HCT116 (cell line): ENCODE measurements around the gene SPATC1L. TPM values are rescaled to one million over a fixed set of nuclear protein-coding genes. Genes with fewer than 3 reads are reported as not detected.
"Not testable (repeated sequence)": the region's sequence is repeated elsewhere in the genome, so short reads cannot be mapped to it uniquely, and the experiment has no call there.

Experiments used
- ATAC-seq: fragments of 200-7000 bp; cut with Tn5 transposase; 2 replicates; pipeline ENCODE4 v1.9.1; 2020; ENCODE audit warnings: mild to moderate bottlenecking, moderate library complexity
- BruUV-seq: library from RNA; stranded (reverse); fragments of 400-500 nt; replicated peaks from 2 replicates; lab custom pipeline; 2021; lab: Mats Ljungman, UMichigan
- CTCF ChIA-PET: fragments of 300-600 bp; sonication (Branson Sonifier 250); formaldehyde crosslinking; loops from one replicate; lab custom pipeline; 2021; ENCODE audit warnings: antibody characterized with exemption; lab: Charles Lee
- POLR2A ChIA-PET: fragments of 300-600, 350-600 bp; sonication (Branson Sonifier 250); formaldehyde crosslinking; loops from one replicate; lab custom pipeline; 2021; ENCODE audit warnings: antibody characterized with exemption; lab: Charles Lee
- RAD21 ChIA-PET, 2 experiments: fragments of 300-600 bp; sonication (Branson Sonifier 250); formaldehyde crosslinking; loops; one replicate each; lab custom pipeline; 2023; ENCODE audit warnings: low total read pairs in 2 of 2; ENCODE audit not compliant: uncharacterized antibody in 2 of 2, unreplicated experiment in 2 of 2, low non-redundant PET in 1 of 2; lab: Charles Lee
- DNase-seq: peaks from one replicate; pipeline ENCODE4 v3.0.0-alpha.2; 2010; ENCODE audit warnings: low read depth, low spot score
- H2AFZ ChIP-seq: fragments of 200-600 bp; shearing (Covaris generic), sonication (generic); 2 replicates; pipeline ENCODE4 v1.6.1; 2017; ENCODE audit warnings: low read depth, mixed run types, mixed read lengths, antibody characterized with exemption, low read length; ENCODE audit not compliant: poor library complexity, severe bottlenecking
- H3K27ac ChIP-seq: 2 replicates; pipeline ENCODE4 v1.5.1; 2012; ENCODE audit warnings: low read depth, low read length
- H3K27me3 ChIP-seq: fragments of 200-600 bp; sonication (generic); 2 replicates; pipeline ENCODE4 v1.6.1; 2016; ENCODE audit warnings: mixed run types, low read length, mixed read lengths; ENCODE audit not compliant: insufficient read depth
- H3K36me3 ChIP-seq, 2 experiments: fragments of 200-500 bp in 1 of 2; fragments of 200-600 bp in 1 of 2; sonication (Bioruptor generic) in 1 of 2; sonication (generic) in 1 of 2; 2 replicates each; pipeline versions ENCODE4 v1.5.1 to v1.6.1; 2014 to 2016; ENCODE audit warnings: low read length in 2 of 2, inconsistent platforms in 1 of 2, mixed read lengths in 1 of 2, mixed run types in 1 of 2; ENCODE audit not compliant: insufficient read depth in 2 of 2, control insufficient read depth in 1 of 2
- H3K4me1 ChIP-seq, 2 experiments: fragments of 200-600 bp in 1 of 2; sonication (generic) in 1 of 2; 2 replicates each; pipeline versions ENCODE4 v1.5.1 to v1.6.1; 2012 to 2017; ENCODE audit warnings: low read length in 2 of 2, inconsistent platforms in 1 of 2, mild to moderate bottlenecking in 1 of 2, mixed read lengths in 1 of 2, mixed run types in 1 of 2, moderate library complexity in 1 of 2; ENCODE audit not compliant: insufficient read depth in 2 of 2, control insufficient read depth in 1 of 2
- H3K4me2 ChIP-seq: fragments of 200-600 bp; sonication (generic); 2 replicates; pipeline ENCODE4 v1.6.1; 2017; ENCODE audit warnings: mixed run types, low read length, mixed read lengths
- H3K4me3 ChIP-seq, 2 experiments: fragments of 200-600 bp in 1 of 2; sonication (generic) in 1 of 2; replicated peaks in 1 of 2; 2 replicates each; pipeline ENCODE4 v1.5.1; 2011 to 2016; ENCODE audit warnings: low read length in 2 of 2, control low read depth in 1 of 2, low read depth in 1 of 2, mild to moderate bottlenecking in 1 of 2, mixed read lengths in 1 of 2, mixed run types in 1 of 2
- H3K79me2 ChIP-seq: fragments of 200-600 bp; sonication (generic); 2 replicates; pipeline ENCODE4 v1.6.1; 2017; ENCODE audit warnings: mild to moderate bottlenecking, mixed run types, low read length, moderate library complexity, mixed read lengths; ENCODE audit not compliant: insufficient read depth
- H3K9ac ChIP-seq: fragments of 200-600 bp; sonication (generic); 2 replicates; pipeline ENCODE4 v1.6.1; 2016; ENCODE audit warnings: low read length, mixed read lengths
- H3K9me2 ChIP-seq: fragments of 200-600 bp; sonication (generic), shearing (Covaris generic); 2 replicates; pipeline ENCODE4 v1.6.1; 2017; ENCODE audit warnings: mixed run types, mild to moderate bottlenecking, moderate library complexity; ENCODE audit not compliant: insufficient read depth
- H3K9me3 ChIP-seq, 2 experiments: fragments of 200-500 bp in 1 of 2; fragments of 200-600 bp in 1 of 2; sonication (Bioruptor generic) in 1 of 2; sonication (generic) in 1 of 2; 2 replicates each; pipeline ENCODE4 v1.6.1; 2014 to 2017; ENCODE audit warnings: low read length in 2 of 2, mixed read lengths in 2 of 2, inconsistent platforms in 1 of 2, low read depth in 1 of 2, mild to moderate bottlenecking in 1 of 2, mixed run types in 1 of 2, moderate library complexity in 1 of 2; ENCODE audit not compliant: control insufficient read depth in 1 of 2, insufficient read depth in 1 of 2
- H4K20me1 ChIP-seq: fragments of 200-600 bp; sonication (generic), shearing (Covaris generic); 2 replicates; pipeline ENCODE4 v1.6.1; 2017; ENCODE audit warnings: mixed run types, mild to moderate bottlenecking, moderate library complexity; ENCODE audit not compliant: insufficient read depth
- EGR1 ChIP-seq: IDR thresholded peaks from 2 replicates; pipeline ENCODE4 v1.6.1; 2012; ENCODE audit warnings: low read depth
- ELF1 ChIP-seq: IDR thresholded peaks from 2 replicates; pipeline ENCODE4 v1.6.1; 2012; ENCODE audit warnings: low read depth, borderline replicate concordance
- EZH2phosphoT487 ChIP-seq: fragments of 200-600 bp; IDR thresholded peaks from 2 replicates; pipeline ENCODE4 v1.6.1; 2018; ENCODE audit warnings: antibody characterized with exemption, borderline replicate concordance
- FOSL1 ChIP-seq: IDR thresholded peaks from 2 replicates; pipeline ENCODE4 v1.6.1; 2012; ENCODE audit warnings: low read depth
- RAD21 ChIP-seq: IDR thresholded peaks from 2 replicates; pipeline ENCODE4 v1.6.1; 2012; ENCODE audit warnings: low read depth, mild to moderate bottlenecking
- SP1 ChIP-seq: IDR thresholded peaks from 2 replicates; pipeline ENCODE4 v1.6.1; 2012; ENCODE audit warnings: low read depth
- SRF ChIP-seq: IDR thresholded peaks from 2 replicates; pipeline ENCODE4 v1.6.1; 2012; ENCODE audit warnings: low read depth
- YY1 ChIP-seq: IDR thresholded peaks from 2 replicates; pipeline ENCODE4 v1.6.1; 2011; ENCODE audit warnings: low read length, low read depth, moderate library complexity, mild to moderate bottlenecking; ENCODE audit not compliant: insufficient replicate concordance; ENCODE audit errors: extremely low read depth
- ZFX ChIP-seq: fragments of 450-650 bp; IDR thresholded peaks from 2 replicates; pipeline ENCODE4 v1.6.1; 2017
- ZNF274 ChIP-seq: fragments of 200-500 bp; sonication (Bioruptor generic); IDR thresholded peaks from 2 replicates; pipeline ENCODE4 v1.6.1; 2014; ENCODE audit warnings: mild to moderate bottlenecking, low read depth, low read length, inconsistent platforms
- intact Hi-C: fragments of 100-400 bp; cut with micrococcal nuclease; formaldehyde crosslinking; loops from 2 replicates; pipeline ENCODE4 v1.10.0; 2022
- total RNA-seq: library from RNA; stranded (reverse); gene quantifications from one replicate; pipeline ENCODE4 v1.2.1, GENCODE V29; 2021; ENCODE audit not compliant: unreplicated experiment
- TF ChIP-seq, protein P1 (sequence below), 3 experiments: fragments of 200-600 bp in 1 of 3; sonication (generic) in 1 of 3; IDR thresholded peaks in 2 of 3; conservative IDR thresholded peaks in 1 of 3; 2 replicates each; pipeline ENCODE4 v1.5.1; 2012 to 2017; ENCODE audit warnings: low read depth in 2 of 3, low read length in 2 of 3, antibody characterized with exemption in 1 of 3, borderline replicate concordance in 1 of 3, control low read depth in 1 of 3, mild to moderate bottlenecking in 1 of 3, mixed read lengths in 1 of 3, mixed run types in 1 of 3, moderate library complexity in 1 of 3; ENCODE audit not compliant: insufficient read depth in 1 of 3
- TF ChIP-seq, protein P2 (sequence below): IDR thresholded peaks from 2 replicates; pipeline ENCODE4 v1.6.1; 2012

The SPATC1L gene
- total RNA-seq, 1 experiment from 2014 or later: 1.3 TPM

DNA sequence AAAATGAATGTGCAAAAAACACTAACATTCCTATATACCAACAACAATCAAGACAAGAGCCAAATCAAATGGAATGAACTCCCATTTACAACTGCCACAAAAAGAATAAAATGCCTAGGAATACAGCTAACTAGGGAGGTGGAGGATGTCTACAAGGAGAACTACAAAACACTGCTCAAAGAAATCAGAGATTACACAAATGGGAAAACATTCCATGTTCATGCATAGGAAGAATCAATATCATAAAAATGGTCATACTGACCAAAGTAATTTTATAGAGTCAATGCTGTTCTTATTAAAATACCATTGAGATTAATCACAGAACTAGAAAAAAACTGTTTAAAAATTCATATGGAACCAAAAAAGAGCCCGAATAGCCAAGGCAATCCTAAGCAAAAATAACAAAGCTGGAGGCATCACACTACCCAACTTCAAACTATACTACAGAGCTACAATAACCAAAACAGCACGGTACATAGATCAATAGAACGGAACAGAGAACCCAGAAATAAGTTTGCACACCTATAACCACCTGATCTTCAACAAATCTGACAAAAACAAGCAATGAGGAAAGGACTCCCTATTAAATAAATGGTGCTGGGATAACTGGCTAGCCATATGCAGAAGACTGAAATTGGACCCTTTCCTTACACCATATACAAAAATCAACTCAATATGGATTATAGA lies 7.7 kb downstream of the SPATC1L start:
- BruUV-seq, CTCF ChIA-PET, H3K9me3 ChIP-seq, H3K4me1 ChIP-seq, POLR2A ChIA-PET, H4K20me1 ChIP-seq, H3K36me3 ChIP-seq, H2AFZ ChIP-seq, H3K4me3 ChIP-seq, RAD21 ChIA-PET, H3K9me2 ChIP-seq, intact Hi-C loops, ATAC-seq, H3K79me2 ChIP-seq, H3K27ac ChIP-seq, DNase-seq, H3K9ac ChIP-seq, H3K4me2 ChIP-seq: not testable (repeated sequence)
- H3K27me3 ChIP-seq: peaks cover 32% of the 10 kb centered on the region

DNA sequence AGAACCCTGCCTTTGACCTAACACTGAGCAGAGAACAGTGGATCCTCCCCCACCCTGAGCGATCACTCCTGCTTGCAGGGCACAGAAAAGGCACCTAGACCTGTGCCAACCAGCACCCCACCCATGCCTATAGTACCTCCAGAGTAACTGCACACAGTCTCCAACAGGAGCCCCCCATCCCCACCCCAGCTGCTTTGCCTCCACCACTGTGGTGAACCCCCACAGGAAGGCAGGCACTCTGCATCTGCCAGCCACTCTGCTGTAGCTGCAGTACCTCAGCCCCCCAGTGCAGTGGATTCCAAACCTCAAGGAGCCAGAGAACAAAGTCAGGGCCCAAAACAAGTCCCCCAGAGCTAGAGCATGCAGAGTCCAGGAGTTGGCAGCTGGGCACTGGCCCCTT lies 10.7 kb downstream of the SPATC1L start:
- CTCF ChIA-PET: no interaction called here
- ATAC-seq: no peak

More for the DNA sequence above, 10.7 kb downstream of the SPATC1L start:
- no TSS peak for BruUV-seq
- RAD21 ChIA-PET: no interaction called here
- Histone ChIP-seq H3K4me1 (no peaks in the 10 kb centered on the region), H3K27me3 (peaks cover 35% of the 10 kb centered on the region), H3K4me3 (no peak overlapping the region), H3K79me2 (no peaks in the 10 kb centered on the region), H3K9ac (no peak overlapping the region), H3K9me2 (no peaks in the 10 kb centered on the region), H3K27ac (no peak overlapping the region), H3K4me2 (no peak overlapping the region), H2AFZ (no peak overlapping the region), H3K9me3 (peaks cover 0 to 5% of the 10 kb centered on the region in 2 experiments; a peak in 1 of 4 replicates), H3K36me3 (no peaks in the 10 kb centered on the region), H4K20me1 (no peaks in the 10 kb centered on the region)
- TF ChIP-seq ZFX (no peak), EGR1 (no peak), SP1 (no peak), RAD21 (no peak), ELF1 (no peak), EZH2phosphoT487 (no peak), ZNF274 (no peak), YY1 (no peak), FOSL1 (no peak), SRF (no peak)
- TF ChIP-seq, protein P1, sequence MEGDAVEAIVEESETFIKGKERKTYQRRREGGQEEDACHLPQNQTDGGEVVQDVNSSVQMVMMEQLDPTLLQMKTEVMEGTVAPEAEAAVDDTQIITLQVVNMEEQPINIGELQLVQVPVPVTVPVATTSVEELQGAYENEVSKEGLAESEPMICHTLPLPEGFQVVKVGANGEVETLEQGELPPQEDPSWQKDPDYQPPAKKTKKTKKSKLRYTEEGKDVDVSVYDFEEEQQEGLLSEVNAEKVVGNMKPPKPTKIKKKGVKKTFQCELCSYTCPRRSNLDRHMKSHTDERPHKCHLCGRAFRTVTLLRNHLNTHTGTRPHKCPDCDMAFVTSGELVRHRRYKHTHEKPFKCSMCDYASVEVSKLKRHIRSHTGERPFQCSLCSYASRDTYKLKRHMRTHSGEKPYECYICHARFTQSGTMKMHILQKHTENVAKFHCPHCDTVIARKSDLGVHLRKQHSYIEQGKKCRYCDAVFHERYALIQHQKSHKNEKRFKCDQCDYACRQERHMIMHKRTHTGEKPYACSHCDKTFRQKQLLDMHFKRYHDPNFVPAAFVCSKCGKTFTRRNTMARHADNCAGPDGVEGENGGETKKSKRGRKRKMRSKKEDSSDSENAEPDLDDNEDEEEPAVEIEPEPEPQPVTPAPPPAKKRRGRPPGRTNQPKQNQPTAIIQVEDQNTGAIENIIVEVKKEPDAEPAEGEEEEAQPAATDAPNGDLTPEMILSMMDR (IDR thresholded peaks at IDR 0.05 in 2 of 3, conservative IDR thresholded peaks at IDR 0.05 in 1 of 3; ENCODE audit: borderline replicate concordance in 1 of 3, insufficient read depth in 1 of 3, low read depth in 2 of 3, low read length in 2 of 3): no peak
- TF ChIP-seq, protein P2, sequence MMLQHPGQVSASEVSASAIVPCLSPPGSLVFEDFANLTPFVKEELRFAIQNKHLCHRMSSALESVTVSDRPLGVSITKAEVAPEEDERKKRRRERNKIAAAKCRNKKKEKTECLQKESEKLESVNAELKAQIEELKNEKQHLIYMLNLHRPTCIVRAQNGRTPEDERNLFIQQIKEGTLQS: no peak
- intact Hi-C loops: no loop called here
- DNase-seq: no peak
- POLR2A ChIA-PET: no interaction called here
